ENCODE measurements around the gene C11orf97. TPM values are rescaled to one million over a fixed set of nuclear protein-coding genes. Genes with fewer than 3 reads are reported as not detected.

C11orf97 gene
- total and polyA plus RNA-seq, 10 donors = 0.11 TPM; not detected in 9

- TF ChIP-seq POLR2AphosphoS5 (IDR thresholded peaks at IDR 0.05) (no peak), POLR2A (IDR thresholded peaks at IDR 0.05) (no peak), CTCF (IDR thresholded peaks at IDR 0.05 in 8 of 11, conservative IDR thresholded peaks at IDR 0.05 in 3 of 11) (no peak)
- no peaks in the 10 kb centered on the region for H3K27me3 ChIP-seq (replicated peaks in 1 of 7)
- H3K4me3 ChIP-seq = no peak overlapping the region
- 36 to 61% (median 44%) methylated on average over 2 of the region's 2 CpGs for WGBS, 5 donors
- no peak for DNase-seq
- intact Hi-C loops (cut with DNase I; ENCODE audit: low total_unique reads) = no loop called here
- peaks cover 2 to 87% (median 46%) of the 10 kb centered on the region in 6 donors for H3K36me3 ChIP-seq
- H3K4me1 ChIP-seq = peaks cover 0 to 14% (median 3%) of the 10 kb centered on the region in 6 donors
- no peak overlapping the region for H3K27ac ChIP-seq
- H3K9me3 ChIP-seq = no peaks in the 10 kb centered on the region
These were observed 34.6 kb upstream of the C11orf97 start for GRCh38 chr11:94477624-94478023.

GRCh38 chr11:94481342-94481741 lies 30.9 kb upstream of the C11orf97 start:
- Histone ChIP-seq H3K4me1 (no peaks in the 10 kb centered on the region), H3K27me3 (replicated peaks in 1 of 7) (no peaks in the 10 kb centered on the region), H3K27ac (no peak overlapping the region), H3K4me3 (no peak overlapping the region), H3K9me3 (no peaks in the 10 kb centered on the region), H3K36me3 (peaks cover 0 to 100% (median 67%) of the 10 kb centered on the region in 6 donors)
- TF ChIP-seq POLR2AphosphoS5 (IDR thresholded peaks at IDR 0.05) = no peak
- TF ChIP-seq POLR2A (IDR thresholded peaks at IDR 0.05) = no peak
- TF ChIP-seq CTCF (IDR thresholded peaks at IDR 0.05 in 8 of 11, conservative IDR thresholded peaks at IDR 0.05 in 3 of 11) = no peak
- no peak for DNase-seq
- intact Hi-C loops (cut with DNase I; ENCODE audit: low total_unique reads) = no loop called here

GRCh38 chr11:94486068-94486467 lies 26.2 kb upstream of the C11orf97 start:
- DNase-seq = no peak
- Histone ChIP-seq H3K9me3 (no peaks in the 10 kb centered on the region), H3K4me3 (no peak overlapping the region), H3K4me1 (peaks cover 0 to under 1% (median 0%) of the 10 kb centered on the region in 6 donors), H3K27ac (no peak overlapping the region), H3K27me3 (replicated peaks in 1 of 7) (no peaks in the 10 kb centered on the region), H3K36me3 (peaks cover 0 to 97% (median 81%) of the 10 kb centered on the region in 6 donors)
- intact Hi-C loops (cut with DNase I; ENCODE audit: low total_unique reads) = no loop called here
- TF ChIP-seq POLR2A (IDR thresholded peaks at IDR 0.05) (no peak), CTCF (IDR thresholded peaks at IDR 0.05 in 8 of 11, conservative IDR thresholded peaks at IDR 0.05 in 3 of 11) (no peak), POLR2AphosphoS5 (IDR thresholded peaks at IDR 0.05) (no peak)
- WGBS, 5 donors = 90 to 92% (median 91%) methylated on average over 1 of the region's 1 CpG

GRCh38 chr11:94493281-94494125 lies 18.8 kb upstream of the C11orf97 start, which contains the start of the genes ANKRD49 and MRE11:
ANKRD49 (plus strand) TSS chr11:94493984; CDS start chr11:94496694, 2,710 bp downstream.
MRE11 (minus strand) TSS chr11:94493844; CDS start chr11:94492801, 1,043 bp downstream.
- 0 to 1% (median 1%) methylated on average over 50 to 55 of the region's 55 CpGs for WGBS, 5 donors
- H3K27ac ChIP-seq = peak within 1 kb of the TSS; percentile 61 to 90 (median 86)
- peaks cover 0 to 45% (median 39%) of the 10 kb centered on the region in 6 donors for H3K36me3 ChIP-seq
- DNase-seq = peak; percentile 98
- peaks cover 21 to 42% (median 34%) of the 10 kb centered on the region in 6 donors for H3K4me1 ChIP-seq
- H3K27me3 ChIP-seq (replicated peaks in 1 of 7) = no peaks in the 10 kb centered on the region
- TF ChIP-seq POLR2AphosphoS5 (IDR thresholded peaks at IDR 0.05) (peak; percentile 90 to 96 (median 95)), POLR2A (IDR thresholded peaks at IDR 0.05) (peak in 1 of 3 donors; percentile 41), CTCF (IDR thresholded peaks at IDR 0.05 in 8 of 11, conservative IDR thresholded peaks at IDR 0.05 in 3 of 11) (peak in 3 of 11 experiments; percentile 18 to 45 (median 37))
- intact Hi-C loops (cut with DNase I; ENCODE audit: low total_unique reads) = no loop called here
- H3K9me3 ChIP-seq = no peaks in the 10 kb centered on the region
- H3K4me3 ChIP-seq = peak within 1 kb of the TSS; percentile 63 to 91 (median 86)

Measured in spleen (tissue), 11 donors.